ENCODE measurements around the gene CTIF.

CTIF gene

GRCh38 chr18:48573632-48574283 lies 34.9 kb downstream of the CTIF start:
- Histone ChIP-seq H3K4me3 (ENCODE audit: low read depth, low read length) (no peak overlapping the region), H3K27me3 (replicated peaks) (no peaks in the 10 kb centered on the region), H3K36me3 (replicated peaks) (no peaks in the 10 kb centered on the region), H3K27ac (no peak overlapping the region)
- DNase-seq, result no peak
- TF ChIP-seq CTCF (IDR thresholded peaks at IDR 0.05; ENCODE audit: low read depth, low read length, missing control alignments), result no peak
- in situ Hi-C loops (cut with HindIII; ENCODE audit: low pct_ligation_motif_present, low sequenced_read_pairs), result no loop called here

GRCh38 chr18:48574667-48575300 lies 36.0 kb downstream of the CTIF start:
- TF ChIP-seq CTCF (IDR thresholded peaks at IDR 0.05; ENCODE audit: low read depth, low read length, missing control alignments), result no peak
- in situ Hi-C loops (cut with HindIII; ENCODE audit: low pct_ligation_motif_present, low sequenced_read_pairs), result no loop called here
- no peak overlapping the region for H3K27ac ChIP-seq

GRCh38 chr18:48575301-48575657 lies 36.4 kb downstream of the CTIF start:
- in situ Hi-C loops (cut with HindIII; ENCODE audit: low pct_ligation_motif_present, low sequenced_read_pairs), result no loop called here
- no peak for TF ChIP-seq CTCF (IDR thresholded peaks at IDR 0.05; ENCODE audit: low read depth, low read length, missing control alignments)
- Histone ChIP-seq H3K4me3 (ENCODE audit: low read depth, low read length) (no peak overlapping the region), H3K36me3 (replicated peaks) (no peaks in the 10 kb centered on the region), H3K27me3 (replicated peaks) (no peaks in the 10 kb centered on the region), H3K27ac (no peak overlapping the region)
- DNase-seq, result no peak

More at GRCh38 chr18:48574667-48575300, 36.0 kb downstream of the CTIF start:
- Histone ChIP-seq H3K4me3 (ENCODE audit: low read depth, low read length) (no peak overlapping the region), H3K36me3 (replicated peaks) (no peaks in the 10 kb centered on the region), H3K27me3 (replicated peaks) (no peaks in the 10 kb centered on the region)
- DNase-seq, result no peak

GRCh38 chr18:48575658-48576456 lies 37.0 kb downstream of the CTIF start:
- Histone ChIP-seq H3K4me3 (ENCODE audit: low read depth, low read length) (no peak overlapping the region), H3K27me3 (replicated peaks) (no peaks in the 10 kb centered on the region), H3K27ac (no peak overlapping the region), H3K36me3 (replicated peaks) (no peaks in the 10 kb centered on the region)
- in situ Hi-C loops (cut with HindIII; ENCODE audit: low pct_ligation_motif_present, low sequenced_read_pairs), result no loop called here
- DNase-seq, result peak; percentile 36
- no peak for TF ChIP-seq CTCF (IDR thresholded peaks at IDR 0.05; ENCODE audit: low read depth, low read length, missing control alignments)

- in situ Hi-C loops (cut with HindIII; ENCODE audit: low pct_ligation_motif_present, low sequenced_read_pairs), result no loop called here
- H3K36me3 ChIP-seq (replicated peaks), result no peaks in the 10 kb centered on the region
- no peak overlapping the region for H3K27ac ChIP-seq
- TF ChIP-seq CTCF (IDR thresholded peaks at IDR 0.05; ENCODE audit: low read depth, low read length, missing control alignments), result no peak
- no peaks in the 10 kb centered on the region for H3K27me3 ChIP-seq (replicated peaks)
- H3K4me3 ChIP-seq (ENCODE audit: low read depth, low read length), result no peak overlapping the region
- DNase-seq, result no peak
Measured at GRCh38 chr18:48576457-48576771, 37.6 kb downstream of the CTIF start.

All from brain microvascular endothelial cell (primary cell).